Measurements from ENCODE around the gene GTF2A1.
A peak's percentile ranks its signal among the peaks of the same experiment; 100 is the strongest.

The GTF2A1 gene

DNA sequence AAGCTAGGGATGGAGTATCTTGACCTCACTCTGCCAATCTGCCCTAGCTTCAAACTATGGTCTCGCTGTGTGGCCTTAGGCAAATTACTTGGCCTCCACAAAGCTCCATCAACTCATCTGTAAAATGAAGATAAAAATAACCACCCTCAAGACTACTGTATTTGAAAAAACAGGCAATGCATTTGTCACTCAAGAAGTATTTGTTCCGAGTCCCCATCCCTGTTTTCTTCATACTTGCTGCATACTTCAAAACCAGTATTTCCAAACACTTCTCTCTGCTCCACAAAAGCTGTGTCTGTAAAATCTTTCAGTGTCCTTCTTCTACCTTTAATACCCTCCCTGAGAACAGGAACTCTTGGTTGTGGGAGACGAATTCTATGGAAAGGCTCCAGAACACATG is 47.9 kb downstream of the GTF2A1 start:
- no peak for DNase-seq

DNA sequence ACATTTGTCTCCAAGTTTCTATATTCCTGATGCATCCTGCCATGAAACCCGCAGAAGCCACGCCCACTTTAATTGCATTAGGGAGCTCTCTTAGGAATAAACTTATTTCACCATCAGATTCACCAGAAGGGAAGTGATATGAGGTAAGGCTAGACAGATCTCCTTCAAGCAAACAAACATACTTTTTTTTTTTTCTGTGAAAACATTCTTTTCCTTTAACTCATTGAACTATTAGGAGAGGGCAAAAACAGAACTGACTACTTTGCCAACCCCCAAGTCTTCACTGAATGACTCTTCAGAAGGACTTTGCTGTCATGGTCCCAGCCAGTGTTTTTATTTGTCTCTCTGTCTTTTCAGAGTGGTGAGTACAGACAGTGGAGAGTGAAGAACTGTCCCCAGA is 48.4 kb downstream of the GTF2A1 start:
- DNase-seq = no peak

DNA sequence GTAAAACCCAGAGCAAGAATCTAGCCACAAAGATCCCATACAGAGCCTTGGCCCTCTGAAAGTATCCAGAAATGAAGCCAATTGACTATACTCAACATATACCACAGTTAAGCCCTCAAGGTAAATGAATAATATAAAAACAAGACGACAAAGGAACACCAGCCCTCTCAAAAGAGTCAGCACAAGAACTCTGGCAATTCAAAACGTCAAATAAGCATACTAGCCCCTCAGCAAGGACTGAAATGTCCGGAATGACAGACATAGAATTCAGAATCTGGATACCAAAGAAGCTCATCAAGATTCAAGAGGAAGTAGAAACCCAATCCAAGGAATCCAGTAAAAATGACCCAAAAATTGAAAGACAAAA is 49.9 kb downstream of the GTF2A1 start:
- no peak for DNase-seq

DNA sequence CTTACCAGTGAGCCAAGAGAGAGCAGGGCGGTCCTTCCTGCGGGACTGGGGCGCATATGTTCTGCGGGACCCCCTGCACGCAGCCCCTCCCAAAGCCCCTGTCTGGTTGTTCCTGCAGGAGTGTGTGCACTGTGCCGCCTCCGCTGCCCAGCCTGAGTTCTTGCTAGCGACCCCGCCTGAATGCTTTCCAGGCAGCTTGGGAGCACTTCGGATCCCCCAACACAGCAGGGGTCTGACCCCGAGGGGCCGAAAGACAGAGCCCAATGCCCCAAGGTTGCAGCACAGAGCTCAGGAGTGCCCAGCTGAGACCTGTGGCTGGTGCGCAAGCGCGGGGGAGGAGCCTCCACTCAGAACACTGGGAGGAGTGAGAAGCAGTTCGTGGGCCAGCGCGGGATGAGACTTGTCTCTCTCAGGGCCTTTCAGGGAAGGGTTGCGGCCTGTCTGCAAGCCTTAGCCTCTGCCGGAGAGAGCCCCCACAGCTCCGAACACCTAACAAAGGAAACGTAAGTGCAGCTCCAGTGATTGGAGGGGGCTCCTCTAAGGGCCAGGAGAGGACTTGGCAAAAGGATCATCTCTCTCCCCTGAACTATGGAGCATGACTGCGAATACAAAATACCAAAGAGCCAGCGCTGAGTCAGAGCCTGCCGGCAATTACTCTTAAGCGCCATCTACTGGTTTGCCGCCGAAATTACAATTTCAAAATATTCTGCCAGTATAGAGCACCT is 50.5 kb downstream of the GTF2A1 start:
- DNase-seq = peak; percentile 89

DNA sequence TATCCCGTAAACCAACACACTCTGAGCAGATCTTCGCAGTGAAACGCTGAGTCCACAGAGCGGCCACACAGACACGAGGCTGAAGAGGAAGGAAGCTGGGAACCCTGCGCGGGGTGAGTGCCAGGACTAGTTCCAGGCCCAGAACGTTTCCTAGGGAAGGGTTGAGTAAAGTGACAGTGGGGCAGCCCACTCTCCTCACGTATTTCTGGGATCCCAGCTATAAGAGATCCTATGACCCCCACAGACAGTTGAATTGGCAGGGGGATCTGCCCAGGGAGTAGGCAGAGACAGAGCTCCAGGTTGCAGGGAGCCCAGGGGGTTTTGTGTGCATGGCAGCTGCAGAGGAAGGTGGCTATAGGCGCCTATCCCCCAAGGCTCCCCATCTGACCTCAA is 51.1 kb downstream of the GTF2A1 start:
- DNase-seq = no peak

DNA sequence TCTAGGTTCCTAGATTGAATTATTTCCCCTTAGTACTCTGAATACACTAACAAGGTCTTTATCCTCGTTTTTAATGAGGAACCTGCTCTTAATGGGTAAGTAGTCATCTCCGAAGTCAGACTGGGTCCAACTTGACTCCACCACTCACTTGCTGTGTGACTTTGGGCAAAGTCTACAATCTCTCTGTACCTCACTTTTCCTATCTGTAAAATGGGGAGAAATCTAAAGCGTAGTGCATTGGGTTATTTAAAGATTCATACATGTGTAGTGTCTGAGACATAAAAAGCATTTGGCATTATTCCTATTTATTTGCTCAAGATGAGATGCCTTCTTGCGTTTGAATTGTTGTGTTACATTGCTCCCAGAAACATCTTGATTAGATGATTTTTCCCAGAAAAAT is 51.5 kb downstream of the GTF2A1 start:
- no peak for DNase-seq

DNA sequence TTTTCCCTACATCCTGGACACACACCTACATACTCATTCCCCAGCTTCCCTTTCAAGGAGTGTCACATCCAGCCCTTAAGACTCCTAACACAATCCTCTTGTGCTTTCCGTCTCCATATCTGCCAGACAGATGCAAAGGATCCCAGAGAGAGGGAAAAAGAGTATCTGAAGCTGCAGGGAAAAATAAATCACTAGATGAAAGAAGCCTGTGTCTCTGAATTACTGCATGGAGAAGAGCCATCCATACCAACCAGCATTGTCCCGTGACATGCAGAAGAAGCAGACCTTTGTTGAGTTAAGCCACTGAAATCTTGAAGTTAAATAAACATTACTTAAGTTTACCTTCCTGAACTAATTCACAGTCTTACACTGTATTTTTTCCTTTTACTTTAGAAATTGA is 54.6 kb downstream of the GTF2A1 start:
- no peak for DNase-seq

DNA sequence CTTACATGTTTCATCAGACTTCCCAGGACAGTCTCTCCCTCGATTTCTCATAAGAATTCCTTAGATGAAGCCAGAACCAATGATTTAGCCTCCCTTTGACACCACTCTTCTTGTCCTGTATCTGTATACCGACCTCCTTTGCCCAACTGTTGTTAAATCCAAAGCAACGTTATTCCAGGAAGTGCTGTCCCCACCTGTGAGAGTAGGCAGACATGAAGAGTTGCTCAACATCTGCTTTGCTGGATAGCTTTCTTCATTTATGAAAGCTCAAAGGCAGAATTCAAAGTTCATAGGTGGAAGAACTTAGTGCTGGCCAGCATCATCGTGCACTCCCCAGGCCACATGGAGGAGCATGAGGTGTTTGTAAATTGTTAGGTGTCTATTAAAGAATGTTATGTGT is 55.6 kb downstream of the GTF2A1 start:
- DNase-seq = no peak

DNA sequence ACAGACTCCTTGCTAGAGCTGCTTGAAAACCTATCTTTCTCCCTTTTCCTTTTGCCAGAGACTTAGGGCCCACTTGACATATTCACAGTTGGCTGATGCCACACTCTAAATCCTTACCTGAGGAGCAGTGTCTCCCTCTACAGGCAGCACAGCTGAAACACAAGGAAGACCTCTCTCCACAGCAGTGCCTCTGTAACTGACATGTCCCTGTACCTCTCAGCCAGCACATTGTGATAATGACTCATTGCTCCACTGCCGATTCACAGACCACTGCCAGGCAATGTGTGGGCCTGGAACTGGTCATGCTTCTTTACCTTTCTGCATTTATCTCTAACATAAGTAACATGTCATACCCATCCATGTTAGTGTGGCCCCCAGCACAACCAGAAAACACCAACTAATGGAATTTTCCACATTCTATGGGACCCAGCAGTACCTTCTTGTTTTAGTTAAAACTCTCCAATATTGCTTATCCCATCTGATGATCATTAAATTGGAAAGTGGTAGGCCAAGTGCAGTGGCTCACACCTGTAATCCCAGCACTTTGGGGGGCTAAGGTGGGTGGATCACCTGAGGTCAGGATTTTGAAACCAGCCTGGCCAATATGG is 56.5 kb downstream of the GTF2A1 start:
- peak; percentile 49 for DNase-seq

DNA sequence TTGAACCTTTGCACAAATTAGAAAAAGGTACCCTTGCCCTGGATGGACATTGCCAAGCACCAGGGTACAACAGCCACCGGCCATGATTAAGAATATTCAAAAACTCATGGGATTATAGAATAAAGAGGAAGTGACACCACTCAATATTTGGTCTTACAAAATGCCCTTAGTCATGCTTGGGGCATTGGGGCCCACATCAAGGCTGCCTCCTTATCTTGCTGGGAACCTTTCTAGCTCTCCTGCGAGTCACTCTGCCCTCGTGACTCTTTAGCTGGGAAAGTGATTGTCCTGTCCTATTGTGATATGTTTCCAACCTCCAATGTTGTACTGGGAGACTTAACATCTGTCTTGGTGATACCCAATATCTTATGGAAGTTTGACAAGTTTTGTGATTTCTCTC is 57.8 kb downstream of the GTF2A1 start:
- DNase-seq = no peak

DNA sequence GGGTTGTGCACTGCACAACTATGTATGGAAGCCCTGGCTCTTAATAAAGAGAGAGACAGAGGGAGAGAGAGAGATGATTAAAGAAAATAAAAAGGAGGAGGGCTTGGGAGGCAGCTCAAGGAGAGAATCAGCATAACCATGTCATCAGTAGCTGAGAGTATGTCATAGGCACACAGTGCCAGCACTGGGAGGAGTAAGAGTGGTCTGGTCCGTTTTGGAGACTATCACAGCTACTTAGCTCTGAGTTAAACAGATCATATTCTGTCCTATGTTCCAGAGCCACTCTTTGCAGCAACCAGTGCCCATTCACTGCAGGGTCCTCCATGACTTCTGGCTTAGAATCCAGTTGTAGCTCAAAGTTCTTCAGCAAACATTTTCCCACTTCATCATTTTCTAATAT is 59.0 kb downstream of the GTF2A1 start:
- DNase-seq = no peak

DNA sequence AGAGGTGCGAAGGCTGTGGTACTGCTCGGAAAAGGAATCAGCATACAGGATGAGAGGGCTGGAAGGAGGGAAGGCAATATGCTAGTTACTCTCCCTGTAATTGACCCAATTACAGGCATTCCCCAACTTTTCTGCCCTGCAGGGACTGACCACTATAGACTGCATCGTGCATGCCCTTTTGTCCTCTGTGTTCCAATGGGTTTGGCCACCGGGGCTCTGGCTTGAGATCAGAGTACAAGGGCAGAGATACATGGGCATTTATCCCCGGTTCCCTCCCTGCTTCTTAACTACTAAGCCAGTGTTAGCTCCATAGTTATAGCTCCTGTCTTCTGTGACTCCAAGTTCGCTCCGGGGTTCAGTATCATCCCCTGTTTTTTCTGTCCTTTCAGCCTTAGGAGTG is 59.7 kb downstream of the GTF2A1 start:
- DNase-seq = no peak

DNA sequence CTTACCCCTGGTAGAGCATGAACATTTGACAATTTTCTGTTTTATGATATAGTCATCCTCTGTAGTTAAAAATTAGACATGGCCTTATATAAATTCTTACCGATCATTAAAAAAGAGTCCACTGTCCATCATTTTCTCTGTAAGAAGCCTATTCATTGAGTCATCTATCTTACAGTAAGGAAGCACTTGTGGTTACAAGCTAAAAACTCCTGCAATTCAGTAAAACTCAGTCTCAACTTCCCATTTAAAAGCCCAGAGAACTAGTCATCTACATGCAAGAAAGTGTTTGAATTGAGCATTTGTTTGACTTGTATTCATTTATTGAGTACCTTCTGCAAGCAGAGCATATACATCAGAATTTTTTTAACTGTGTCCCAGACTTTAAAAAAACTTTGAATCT is 63.3 kb downstream of the GTF2A1 start:
- no peak for DNase-seq

DNA sequence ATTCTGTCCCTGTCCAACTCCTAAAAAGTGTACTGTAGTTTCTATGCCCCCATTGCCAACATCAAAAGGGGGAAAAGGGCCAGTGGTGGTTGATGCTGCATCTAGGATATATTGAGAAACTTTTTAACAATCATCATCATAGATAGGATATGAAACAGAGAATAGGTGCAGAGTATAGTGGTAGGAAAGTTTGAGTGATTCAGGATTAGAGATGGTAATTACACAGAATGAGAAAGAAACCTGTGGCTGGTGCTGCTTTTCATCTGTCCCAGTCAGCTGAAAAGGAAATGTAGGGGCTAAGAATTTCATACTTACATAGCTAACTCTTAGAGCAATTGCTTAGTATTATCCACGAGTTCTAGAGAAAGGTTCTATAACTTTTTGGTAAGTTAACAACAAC is 67.6 kb downstream of the GTF2A1 start:
- no peak for DNase-seq

DNA sequence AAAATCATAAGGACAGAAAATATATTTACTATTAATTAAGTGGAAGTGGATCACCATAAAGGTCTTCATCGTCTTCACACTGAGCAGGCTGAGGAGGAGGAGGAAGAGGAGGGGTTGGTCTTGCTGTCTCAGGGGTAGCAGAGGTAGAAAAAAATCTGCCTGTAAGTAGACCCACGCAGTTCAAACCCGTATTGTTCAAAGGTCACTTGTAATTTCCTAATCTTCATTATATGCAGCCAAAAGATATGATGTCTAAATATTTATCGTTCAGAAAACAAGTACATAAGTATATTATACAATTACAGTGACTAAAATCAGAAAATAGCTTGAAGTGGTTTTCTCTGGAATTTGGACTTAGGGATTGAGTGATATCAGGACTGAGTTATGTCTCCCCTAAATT is 72.1 kb downstream of the GTF2A1 start:
- no peak for DNase-seq

DNA sequence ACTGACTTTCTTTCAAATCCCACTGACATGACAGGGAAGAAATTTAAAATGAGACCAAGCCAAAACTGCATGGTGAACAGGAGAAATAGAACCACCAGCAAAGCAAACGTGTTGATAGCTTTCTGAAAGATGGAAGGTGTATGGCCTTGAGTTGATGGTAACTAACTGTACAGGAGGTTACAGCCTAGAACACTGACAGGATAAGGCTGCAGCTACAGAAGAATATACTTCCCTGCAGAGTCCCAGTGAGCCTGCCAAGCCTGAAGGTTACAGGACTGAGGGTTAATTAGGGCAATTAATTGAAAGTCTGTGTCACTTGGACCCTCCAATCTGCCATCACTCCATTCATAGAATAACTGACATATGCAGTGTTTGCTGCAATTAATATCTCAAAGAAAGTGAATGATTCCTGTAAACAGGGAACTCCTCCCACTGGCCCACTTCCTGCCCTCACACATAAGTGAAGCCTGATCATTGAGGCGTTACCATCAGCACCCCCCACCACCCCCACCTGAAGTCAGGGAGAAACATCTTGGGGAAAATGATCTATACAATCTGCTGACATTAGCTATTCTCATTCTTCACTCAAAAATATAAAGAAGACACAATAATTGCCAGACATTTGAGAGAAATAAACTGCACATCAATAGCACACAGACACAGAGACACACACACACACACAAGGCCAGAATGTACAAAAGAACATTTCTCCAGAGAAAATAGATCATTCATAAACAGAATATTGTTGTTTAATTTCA is 73.4 kb downstream of the GTF2A1 start:
- DNase-seq = no peak

DNA sequence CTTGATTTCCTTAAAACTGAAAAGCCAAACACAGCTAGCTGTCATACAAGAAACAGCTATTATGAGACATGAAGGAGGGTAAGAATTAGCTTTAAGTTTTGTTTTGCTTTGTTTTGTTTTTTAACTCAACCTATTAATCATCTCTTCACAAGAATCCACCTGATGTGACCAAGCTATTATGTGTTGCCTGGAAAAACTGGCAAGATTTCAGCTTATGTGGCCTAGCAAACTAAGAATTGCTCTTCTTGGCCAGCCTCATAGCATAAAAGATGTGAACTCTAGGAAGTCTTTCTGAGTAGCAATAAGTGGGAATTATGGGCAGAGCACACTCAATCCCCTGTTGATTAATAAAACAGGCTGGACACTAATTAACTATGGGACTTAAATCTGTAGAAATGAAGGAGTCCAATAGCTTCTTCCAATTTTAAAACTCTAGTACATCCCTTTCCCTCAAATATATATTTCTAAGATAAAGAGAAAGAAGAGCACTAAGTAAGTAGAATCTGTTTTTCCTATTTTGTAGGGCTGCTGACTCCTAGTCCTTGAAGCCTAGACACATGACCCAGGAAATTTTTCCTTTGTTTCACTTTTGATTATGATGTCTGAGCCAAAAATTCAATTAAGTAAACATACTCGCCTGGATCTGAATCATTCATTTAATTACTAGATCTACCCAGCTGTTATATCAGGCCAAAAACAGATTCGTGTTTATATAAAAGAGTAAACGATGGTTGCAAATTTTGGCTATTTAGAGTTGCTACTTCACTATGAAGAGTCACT is 75.7 kb downstream of the GTF2A1 start:
- no peak for DNase-seq

DNA sequence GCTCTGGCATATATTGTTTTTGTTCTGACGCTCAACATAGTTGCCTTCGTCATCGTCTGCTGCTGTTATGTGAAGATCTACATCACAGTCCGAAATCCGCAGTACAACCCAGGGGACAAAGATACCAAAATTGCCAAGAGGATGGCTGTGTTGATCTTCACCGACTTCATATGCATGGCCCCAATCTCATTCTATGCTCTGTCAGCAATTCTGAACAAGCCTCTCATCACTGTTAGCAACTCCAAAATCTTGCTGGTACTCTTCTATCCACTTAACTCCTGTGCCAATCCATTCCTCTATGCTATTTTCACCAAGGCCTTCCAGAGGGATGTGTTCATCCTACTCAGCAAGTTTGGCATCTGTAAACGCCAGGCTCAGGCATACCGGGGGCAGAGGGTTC is 77.0 kb downstream of the GTF2A1 start:
- no peak for DNase-seq

DNA sequence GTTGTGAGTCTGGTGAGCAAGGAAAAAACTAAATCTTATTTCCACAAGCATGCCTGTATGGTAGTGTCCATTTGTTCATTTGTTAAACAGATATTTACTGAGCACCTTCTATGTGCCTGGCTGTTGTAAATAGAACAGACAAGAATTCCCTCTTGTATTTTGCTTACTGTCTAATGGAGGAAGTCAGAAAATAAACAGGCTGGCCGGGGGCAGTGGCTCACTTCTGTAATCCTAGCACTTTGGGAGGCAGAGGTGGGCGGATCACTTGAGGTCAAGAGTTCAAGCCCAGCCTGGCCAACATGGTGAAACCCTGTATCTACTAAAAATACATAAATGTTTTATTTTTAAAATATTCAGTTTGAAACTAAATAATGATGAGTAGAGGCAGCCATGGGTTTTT is 79.3 kb downstream of the GTF2A1 start:
- DNase-seq = no peak

DNA sequence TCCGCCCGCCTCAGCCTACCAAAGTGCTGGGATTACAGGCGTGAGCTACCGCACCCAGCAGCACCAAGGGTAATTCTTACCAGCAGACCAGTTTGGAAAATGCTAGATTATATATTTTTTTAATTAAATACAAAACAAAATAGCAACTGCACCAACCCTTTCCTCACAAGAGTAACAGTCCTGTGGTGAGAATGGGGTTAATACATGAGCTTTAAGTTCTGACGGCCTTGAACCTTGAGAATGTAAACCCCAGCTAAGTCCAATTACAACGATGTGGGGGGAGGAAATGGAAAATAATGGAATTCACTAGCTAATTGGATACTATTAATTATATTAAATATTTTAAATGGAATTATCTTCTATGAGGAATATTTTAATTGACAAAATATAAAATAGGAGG is 82.3 kb downstream of the GTF2A1 start:
- DNase-seq = no peak

DNA sequence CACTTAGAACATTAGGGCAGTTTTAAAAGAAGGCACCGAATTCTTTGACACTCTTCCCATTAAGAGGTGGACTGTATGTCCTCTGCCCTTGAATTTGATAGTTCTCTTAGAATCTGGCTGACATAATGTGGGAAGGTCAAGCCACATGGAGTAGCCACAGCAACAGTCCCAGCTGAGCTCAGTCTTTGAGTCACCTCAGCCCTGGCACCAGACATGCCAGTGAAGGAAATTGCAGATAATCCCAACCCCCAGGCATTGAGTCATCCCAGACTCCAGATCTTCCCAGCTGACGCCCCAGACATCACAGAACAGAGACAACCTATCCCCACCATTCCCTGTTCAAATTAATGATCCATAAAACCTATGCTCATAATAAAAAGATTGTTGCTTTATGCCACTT is 83.4 kb downstream of the GTF2A1 start:
- no peak for DNase-seq

DNA sequence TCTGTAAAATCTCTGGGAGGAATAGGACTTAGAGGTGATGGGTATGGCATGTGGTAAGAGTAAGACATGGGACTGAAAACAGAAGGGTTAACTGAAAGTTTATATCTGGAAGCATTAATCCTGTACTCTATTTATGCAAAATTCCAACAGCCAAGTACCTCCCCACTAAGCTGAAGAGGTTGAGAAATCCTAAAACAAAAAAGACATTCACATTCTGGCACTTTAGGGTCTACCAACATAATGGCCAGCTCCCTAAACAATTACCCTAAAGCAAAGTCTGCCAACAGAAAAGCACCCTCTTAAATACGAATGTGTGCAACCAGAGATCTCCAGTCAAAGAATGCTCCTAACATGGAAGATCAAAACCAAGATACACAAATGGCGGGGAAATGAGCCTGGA is 87.4 kb downstream of the GTF2A1 start:
- no peak for DNase-seq

DNA sequence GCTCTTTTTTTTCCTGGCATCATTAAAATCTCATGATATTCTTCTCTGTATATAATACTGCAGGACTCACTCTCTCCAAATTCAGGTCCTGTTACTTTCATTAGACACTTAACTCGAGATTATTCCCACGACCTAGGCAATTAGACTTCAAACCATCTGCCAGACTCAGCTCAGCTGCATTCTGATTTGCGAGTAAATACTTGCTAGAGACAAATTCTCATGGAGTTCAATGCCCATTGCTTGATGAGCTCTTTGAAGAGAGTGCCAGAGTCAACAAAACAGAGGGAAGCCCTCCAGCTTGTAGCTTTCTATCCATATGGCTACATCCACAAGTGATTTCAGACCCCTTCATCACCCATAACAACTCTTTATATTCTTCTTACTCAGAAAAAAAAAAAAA is 88.3 kb downstream of the GTF2A1 start:
- no peak for DNase-seq

DNA sequence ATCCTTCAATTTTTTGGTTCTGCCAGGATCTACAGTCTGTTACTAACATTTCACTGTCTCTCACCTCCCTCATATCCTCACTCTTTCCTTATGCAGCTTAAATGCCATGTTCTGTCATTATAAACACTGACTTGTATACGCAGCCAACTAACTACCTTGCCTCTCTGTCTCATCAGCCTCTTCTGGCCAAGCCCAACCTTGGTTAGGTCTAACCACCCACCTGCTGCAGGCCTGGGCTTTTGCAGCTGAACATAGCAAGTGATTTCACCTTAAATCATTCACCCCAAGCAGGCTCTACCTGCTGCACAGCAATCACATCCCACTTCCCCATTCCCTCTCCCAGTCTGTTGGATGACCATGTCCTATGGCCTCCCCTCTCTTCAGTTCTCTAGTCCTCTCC is 91.5 kb downstream of the GTF2A1 start:
- DNase-seq = no peak

Measured in NCI-H2107 (cell line).